Esophagus muscularis mucosa (tissue), 4 donors: ENCODE data around the gene GRM5.

ENCODE experiments used
- CTCF ChIP-seq, 3 experiments: fragments of 200-600 bp in 2 of 3; fragments of 450-650 bp in 1 of 3; sonication (generic) in 2 of 3; IDR thresholded peaks; one replicate each; pipeline ENCODE4 v1.5.1; 2017 to 2019; ENCODE audit warnings: antibody characterized with exemption in 3 of 3, mild to moderate bottlenecking in 2 of 3, moderate library complexity in 1 of 3
- EP300 ChIP-seq: sonication (generic); formaldehyde crosslinking; IDR thresholded peaks from one replicate; pipeline ENCODE4 v1.6.1; 2017; ENCODE audit warnings: antibody characterized with exemption
- POLR2A ChIP-seq: fragments of 450-650 bp; IDR thresholded peaks from one replicate; pipeline ENCODE4 v1.6.1; 2017; ENCODE audit warnings: antibody characterized with exemption, moderate library complexity, mild to moderate bottlenecking, low read depth
- POLR2AphosphoS5 ChIP-seq, 2 donors: sonication (generic); formaldehyde crosslinking; IDR thresholded peaks; one replicate each; pipeline ENCODE4 v1.6.1; 2017; ENCODE audit warnings: antibody characterized with exemption in 2 of 2

- TF ChIP-seq CTCF (IDR thresholded peaks at IDR 0.05) (no peak), POLR2A (no peak), EP300 (no peak), POLR2AphosphoS5 (IDR thresholded peaks at IDR 0.05) (no peak)
These were observed 542.3 kb downstream of the GRM5 start for GRCh38 chr11:88523386-88524071.
